NCI-H146 (cell line): ENCODE results near the gene CEP170.

Experiments
- DNase-seq: peaks from one replicate; lab custom pipeline; 2025; lab: John Stamatoyannopoulos, UW

CEP170 gene

GRCh38 chr1:243267914-243268653, 13.0 kb upstream of the CEP170 start:
- DNase-seq = no peak

GRCh38 chr1:243267471-243267880, 12.4 kb upstream of the CEP170 start:
- DNase-seq = no peak

- DNase-seq = no peak
Measured at GRCh38 chr1:243266231-243266630, 11.2 kb upstream of the CEP170 start.

GRCh38 chr1:243264717-243265116, 9.6 kb upstream of the CEP170 start:
- no peak for DNase-seq

- DNase-seq = no peak
Measured at GRCh38 chr1:243261390-243261789, 6.3 kb upstream of the CEP170 start.

GRCh38 chr1:243260221-243260880, 5.3 kb upstream of the CEP170 start:
- DNase-seq = no peak

- no peak for DNase-seq
Measured at GRCh38 chr1:243258731-243259130, 3.6 kb upstream of the CEP170 start.

- no peak for DNase-seq
Measured at GRCh38 chr1:243257189-243257588, 2.1 kb upstream of the CEP170 start.

- DNase-seq = no peak
Measured at GRCh38 chr1:243256590-243256989, 1.5 kb upstream of the CEP170 start.

GRCh38 chr1:243255791-243256512, 871 bp upstream of the CEP170 start, which contains the start of gene SDCCAG8:
Gene SDCCAG8, plus strand, starts transcription at chr1:243256041. Its CDS starts 133 bp downstream, at chr1:243256174.
- DNase-seq = peak; percentile 99

GRCh38 chr1:243254233-243254926, 701 bp downstream of the CEP170 start:
- DNase-seq = peak; percentile 81

GRCh38 chr1:243253926-243254232, 1.2 kb downstream of the CEP170 start:
- DNase-seq = peak; percentile 60

- peak; percentile 28 for DNase-seq
Measured at GRCh38 chr1:243253211-243253925, 1.7 kb downstream of the CEP170 start.

GRCh38 chr1:243251539-243251938, 3.5 kb downstream of the CEP170 start:
- DNase-seq = no peak

- no peak for DNase-seq
Measured at GRCh38 chr1:243250102-243250501, 5.0 kb downstream of the CEP170 start.

- DNase-seq = no peak
Measured at GRCh38 chr1:243249214-243249613, 5.9 kb downstream of the CEP170 start.

- DNase-seq = no peak
Measured at GRCh38 chr1:243247901-243248300, 7.2 kb downstream of the CEP170 start.

GRCh38 chr1:243246916-243247315, 8.2 kb downstream of the CEP170 start:
- DNase-seq = no peak

GRCh38 chr1:243244432-243244841, 10.6 kb downstream of the CEP170 start:
- no peak for DNase-seq

- no peak for DNase-seq
Measured at GRCh38 chr1:243236604-243237252, 18.4 kb downstream of the CEP170 start.

GRCh38 chr1:243234978-243235647, 20.0 kb downstream of the CEP170 start:
- DNase-seq = no peak
